GM12891 (cell line): ENCODE data around the gene PSG1.
"Not testable (repeated sequence)": the region's sequence is repeated elsewhere in the genome, so short reads cannot be mapped to it uniquely, and the experiment has no call there.

Experiments
- PAX5 ChIP-seq: IDR thresholded peaks from 2 replicates; pipeline ENCODE4 v1.6.1; 2011; ENCODE audit warnings: low read length, moderate library complexity, mild to moderate bottlenecking; ENCODE audit not compliant: insufficient read depth, severe bottlenecking
- POLR2A ChIP-seq: IDR thresholded peaks from 2 replicates; pipeline ENCODE4 v1.6.1; 2011; ENCODE audit warnings: low read depth, low read length, control low read depth
- POLR2AphosphoS5 ChIP-seq: IDR thresholded peaks from 2 replicates; pipeline ENCODE4 v1.6.1; 2011; ENCODE audit warnings: low read depth, low read length, control low read depth
- POU2F2 ChIP-seq: IDR thresholded peaks from 2 replicates; pipeline ENCODE4 v1.6.1; 2011; ENCODE audit warnings: low read depth, mild to moderate bottlenecking, control low read depth, low read length, moderate library complexity
- SPI1 ChIP-seq: IDR thresholded peaks from 2 replicates; pipeline ENCODE4 v1.6.1; 2011; ENCODE audit warnings: low read depth, low read length, control low read depth
- TAF1 ChIP-seq: IDR thresholded peaks from 2 replicates; pipeline ENCODE4 v1.6.1; 2011; ENCODE audit warnings: low read depth, low read length, control low read depth

- not testable (repeated sequence) for TF ChIP-seq POLR2AphosphoS5, POLR2A, TAF1, SPI1, POU2F2, PAX5
Observed at GRCh38 chr19:42882010-42882409, 2.5 kb upstream of the PSG1 start.
